Upper lobe of left lung (tissue), 4 donors: Measurements from ENCODE around the gene SIRPA.

Source experiments
- CTCF ChIP-seq, 6 experiments: fragments of 450-650 bp in 4 of 6; fragments of 200-600 bp in 2 of 6; sonication (generic) in 2 of 6; IDR thresholded peaks; one replicate each; pipeline ENCODE4 v1.5.1; 2016 to 2019; ENCODE audit warnings: antibody characterized with exemption in 6 of 6
- EP300 ChIP-seq, 4 donors: sonication (generic); formaldehyde crosslinking; IDR thresholded peaks; one replicate each; pipeline ENCODE4 v1.5.1; 2017; ENCODE audit warnings: antibody characterized with exemption in 4 of 4, control low read depth in 2 of 4
- POLR2A ChIP-seq, 4 donors: fragments of 450-650 bp; IDR thresholded peaks; one replicate each; pipeline ENCODE4 v1.5.1; 2016 to 2017; ENCODE audit warnings: antibody characterized with exemption in 4 of 4, mild to moderate bottlenecking in 2 of 4
- POLR2AphosphoS5 ChIP-seq, 2 donors: sonication (generic); formaldehyde crosslinking; IDR thresholded peaks; one replicate each; pipeline ENCODE4 v1.5.1; 2017; ENCODE audit warnings: antibody characterized with exemption in 2 of 2

- TF ChIP-seq CTCF (IDR thresholded peaks at IDR 0.05) (no peak), POLR2A (IDR thresholded peaks at IDR 0.05) (no peak), POLR2AphosphoS5 (IDR thresholded peaks at IDR 0.05) (no peak), EP300 (IDR thresholded peaks at IDR 0.05) (no peak)
Observed at GRCh38 chr20:1937316-1937976, 42.2 kb downstream of the SIRPA start.
